Astrocyte of the hippocampus (primary cell): ENCODE measurements around the gene RYR1.
"Not testable (repeated sequence)": the region's sequence is repeated elsewhere in the genome, so short reads cannot be mapped to it uniquely, and the experiment has no call there.

Experiments used
- DNase-seq: peaks from one replicate; pipeline ENCODE4 v3.0.0; 2011; ENCODE audit warnings: low read depth, low spot score

Gene RYR1

GRCh38 chr19:38561658-38562057, 128.2 kb downstream of the RYR1 start:
- no peak for DNase-seq

- DNase-seq = no peak
Observed at GRCh38 chr19:38562096-38562495, 128.6 kb downstream of the RYR1 start.

GRCh38 chr19:38563475-38563874, 130.0 kb downstream of the RYR1 start:
- no peak for DNase-seq

GRCh38 chr19:38564981-38565690, 131.6 kb downstream of the RYR1 start:
- peak; percentile 25 for DNase-seq

- no peak for DNase-seq
Observed at GRCh38 chr19:38565691-38566105, 132.2 kb downstream of the RYR1 start.

GRCh38 chr19:38569368-38569983, 136.0 kb downstream of the RYR1 start:
- DNase-seq = no peak

- no peak for DNase-seq
Observed at GRCh38 chr19:38571682-38572081, 138.2 kb downstream of the RYR1 start.

GRCh38 chr19:38577826-38578225, 144.3 kb downstream of the RYR1 start:
- no peak for DNase-seq

- not testable (repeated sequence) for DNase-seq
Observed at GRCh38 chr19:38579304-38579703, 145.8 kb downstream of the RYR1 start.

GRCh38 chr19:38580080-38580479, 146.6 kb downstream of the RYR1 start:
- no peak for DNase-seq

- DNase-seq = no peak
Observed at GRCh38 chr19:38583219-38583984, 149.9 kb downstream of the RYR1 start.

GRCh38 chr19:38583985-38584305, 150.5 kb downstream of the RYR1 start:
- DNase-seq = no peak

GRCh38 chr19:38587562-38587961, 154.1 kb downstream of the RYR1 start:
- DNase-seq = no peak

- no peak for DNase-seq
Observed at GRCh38 chr19:38588041-38588440, 154.6 kb downstream of the RYR1 start.

- DNase-seq = no peak
Observed at GRCh38 chr19:38592940-38593339, 159.4 kb downstream of the RYR1 start.

GRCh38 chr19:38596057-38596981, 162.8 kb downstream of the RYR1 start:
- peak; percentile 17 for DNase-seq

GRCh38 chr19:38597075-38597474, 163.6 kb downstream of the RYR1 start:
- DNase-seq = no peak

- no peak for DNase-seq
Observed at GRCh38 chr19:38599722-38600121, 166.2 kb downstream of the RYR1 start.

GRCh38 chr19:38602856-38603255, 169.4 kb downstream of the RYR1 start:
- not testable (repeated sequence) for DNase-seq

GRCh38 chr19:38606131-38606530, 172.6 kb downstream of the RYR1 start:
- no peak for DNase-seq

- DNase-seq = no peak
Observed at GRCh38 chr19:38614289-38614688, 180.8 kb downstream of the RYR1 start.
